Adipocyte (in vitro differentiated cells): ENCODE data around the gene NAIF1.

Experiments used
- DNase-seq: peaks from one replicate; pipeline ENCODE4 v3.0.0-alpha.2; 2015; ENCODE audit warnings: low read depth
- H3K27me3 ChIP-seq: replicated peaks from 2 replicates; pipeline ENCODE4 v1.7.0; 2013; ENCODE audit warnings: mild to moderate bottlenecking, low read length, moderate library complexity; ENCODE audit not compliant: control insufficient read depth, insufficient read depth
- H3K36me3 ChIP-seq: 2 replicates; pipeline ENCODE4 v1.7.0; 2013; ENCODE audit warnings: low read length, mild to moderate bottlenecking, moderate library complexity; ENCODE audit not compliant: control insufficient read depth, insufficient read depth, severe bottlenecking
- H3K4me1 ChIP-seq: 2 replicates; pipeline ENCODE4 v1.7.0; 2013; ENCODE audit warnings: mild to moderate bottlenecking, low read length, moderate library complexity; ENCODE audit not compliant: control insufficient read depth, insufficient read depth
- H3K4me3 ChIP-seq: 2 replicates; pipeline ENCODE4 v1.7.0; 2013; ENCODE audit warnings: mild to moderate bottlenecking, low read length, moderate library complexity
- H3K9ac ChIP-seq: 2 replicates; pipeline ENCODE4 v1.7.0; 2013; ENCODE audit warnings: mild to moderate bottlenecking, low read length, moderate library complexity
- H3K9me3 ChIP-seq: 2 replicates; pipeline ENCODE4 v1.7.0; 2013; ENCODE audit warnings: mild to moderate bottlenecking, low read length, moderate library complexity; ENCODE audit not compliant: control insufficient read depth

Gene NAIF1

DNA sequence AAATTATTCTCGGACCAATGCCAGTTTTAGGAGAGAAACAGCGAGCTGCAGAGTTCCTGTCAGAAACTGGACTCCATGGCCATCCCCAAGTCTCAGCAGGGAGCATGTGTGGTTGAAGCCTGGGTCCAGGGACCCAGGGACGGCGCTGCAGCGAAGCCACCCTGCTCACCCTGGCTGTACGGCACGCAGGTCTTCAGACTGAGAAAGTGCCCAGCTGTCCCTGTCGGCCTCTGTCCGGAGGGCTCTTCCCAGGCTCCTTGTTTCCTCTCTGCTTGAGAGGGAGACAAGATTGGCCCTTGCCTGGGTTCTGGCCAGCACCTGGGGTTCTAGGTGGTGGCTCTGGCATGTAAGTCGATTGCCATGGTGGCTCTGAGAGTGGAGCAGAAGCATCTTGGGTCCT, 33.5 kb upstream of the NAIF1 start:
- peaks cover 45% of the 10 kb centered on the region for H3K36me3 ChIP-seq
- H3K27me3 ChIP-seq = no peaks in the 10 kb centered on the region
- peak overlapping the region; percentile 88 for H3K4me3 ChIP-seq
- DNase-seq = no peak
- peak overlapping the region; percentile 92 for H3K9ac ChIP-seq
- H3K9me3 ChIP-seq = no peaks in the 10 kb centered on the region
- peaks cover 42% of the 10 kb centered on the region for H3K4me1 ChIP-seq

DNA sequence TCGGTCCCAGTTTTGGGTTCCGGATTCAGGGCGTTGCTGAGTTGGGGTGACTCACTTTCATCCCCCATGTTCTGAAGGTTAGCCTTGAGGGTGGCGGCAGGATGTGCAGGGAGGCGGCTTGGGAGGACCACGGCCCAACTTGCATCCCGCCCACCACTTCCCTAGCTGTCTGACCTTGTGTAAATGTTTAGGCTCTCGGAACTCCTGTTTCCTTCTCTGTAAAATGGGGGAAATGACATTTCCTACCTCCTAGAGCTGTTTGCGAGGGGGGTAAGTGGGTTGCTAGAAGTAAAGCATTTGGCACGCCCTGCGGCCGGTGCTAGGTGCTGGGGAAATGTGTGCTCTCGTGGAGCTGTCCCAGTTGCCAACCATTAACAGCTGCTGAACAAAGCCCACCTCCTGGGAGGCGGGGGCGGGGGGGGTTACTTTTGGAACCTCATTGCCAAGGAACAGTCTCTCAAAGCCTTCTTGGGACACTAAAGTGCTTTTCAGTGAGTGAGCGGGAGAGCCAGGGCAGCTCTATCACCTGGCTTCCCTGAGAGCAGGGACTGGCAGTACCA, 32.9 kb upstream of the NAIF1 start:
- Histone ChIP-seq H3K27me3 (no peaks in the 10 kb centered on the region), H3K4me1 (peaks cover 45% of the 10 kb centered on the region), H3K9me3 (no peaks in the 10 kb centered on the region), H3K36me3 (peaks cover 41% of the 10 kb centered on the region), H3K4me3 (peak overlapping the region; percentile 88), H3K9ac (peak overlapping the region; percentile 92)
- DNase-seq = no peak

DNA sequence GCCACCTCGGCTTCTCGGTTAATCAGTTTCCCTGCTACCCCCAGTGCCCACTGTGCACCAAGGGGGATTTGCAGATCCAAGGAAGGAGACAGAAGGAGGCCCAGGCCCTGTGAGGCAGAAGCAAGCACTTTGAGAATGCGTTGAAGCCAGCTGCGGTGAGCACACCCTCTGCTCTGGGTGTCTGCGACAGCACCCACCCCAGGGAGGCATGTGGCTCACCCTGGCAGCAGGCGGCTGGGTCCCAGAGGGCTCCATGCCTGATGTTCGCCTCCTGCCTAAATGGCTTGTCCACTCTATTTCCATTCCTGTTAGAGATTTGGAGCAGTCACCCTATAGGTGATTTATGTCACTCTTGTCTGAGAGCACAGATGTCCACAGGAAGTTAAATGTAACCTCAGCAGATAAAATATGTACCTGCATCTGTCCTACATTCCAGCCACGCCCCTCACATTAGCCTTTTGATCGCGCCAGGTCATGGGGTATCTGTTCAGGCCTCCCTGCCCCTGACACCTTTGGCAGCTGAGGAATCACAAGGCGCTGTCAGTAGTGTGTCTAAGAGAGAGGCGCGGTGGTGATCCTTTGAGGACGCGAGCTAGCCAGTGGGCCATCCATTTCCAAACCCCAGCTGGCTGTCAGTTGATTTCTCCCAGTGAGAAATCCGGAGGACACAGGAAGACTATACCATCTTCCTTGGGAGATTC, 32.3 kb upstream of the NAIF1 start:
- peaks cover 39% of the 10 kb centered on the region for H3K36me3 ChIP-seq
- H3K9me3 ChIP-seq = no peaks in the 10 kb centered on the region
- peaks cover 51% of the 10 kb centered on the region for H3K4me1 ChIP-seq
- peak; percentile 56 for DNase-seq
- no peaks in the 10 kb centered on the region for H3K27me3 ChIP-seq
- H3K9ac ChIP-seq = peak overlapping the region; percentile 92
- H3K4me3 ChIP-seq = peak overlapping the region; percentile 88

DNA sequence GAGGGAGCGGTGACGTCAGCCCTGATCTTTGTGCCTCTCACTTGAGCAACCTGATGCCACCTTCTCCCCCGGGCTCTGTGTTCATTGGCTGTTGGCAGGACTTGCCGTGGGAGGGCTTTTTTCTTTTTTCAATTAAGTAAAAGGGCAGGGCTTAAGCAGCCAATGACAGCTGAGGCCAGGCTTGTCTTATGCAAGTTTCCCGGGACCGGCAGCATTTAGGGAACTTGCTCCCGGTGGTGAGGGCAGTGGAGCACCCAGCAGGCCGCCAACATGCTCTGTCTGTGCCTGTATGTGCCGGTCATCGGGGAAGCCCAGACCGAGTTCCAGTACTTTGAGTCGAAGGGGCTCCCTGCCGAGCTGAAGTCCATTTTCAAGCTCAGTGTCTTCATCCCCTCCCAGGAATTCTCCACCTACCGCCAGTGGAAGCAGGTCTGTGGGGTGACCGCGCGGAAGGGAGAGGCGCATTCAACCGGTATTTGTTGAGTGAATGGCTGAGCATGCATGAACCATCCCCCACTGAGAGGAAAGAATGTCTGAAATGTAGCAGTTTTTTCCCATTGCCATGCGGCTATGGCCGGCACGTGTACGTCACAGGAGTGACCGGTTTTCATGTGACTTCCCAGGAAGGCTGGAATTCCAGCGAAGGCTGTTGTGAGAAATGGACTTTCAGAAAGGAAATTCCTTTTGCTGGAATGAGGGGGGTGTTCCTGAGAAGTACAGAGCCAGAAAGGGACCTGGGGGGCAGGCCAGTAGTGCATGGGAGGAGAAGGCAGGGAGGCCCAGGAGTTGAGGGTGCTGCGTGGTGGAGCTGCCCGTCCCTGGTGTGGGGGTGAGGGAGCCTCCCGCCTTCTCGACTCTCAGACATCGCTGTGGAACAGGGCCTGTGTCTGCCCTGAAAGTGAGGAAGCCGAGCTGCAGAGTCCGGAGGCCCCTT, 31.4 kb upstream of the NAIF1 start:
- peak overlapping the region; percentile 88 for H3K4me3 ChIP-seq
- peak; percentile 96 for DNase-seq
- H3K4me1 ChIP-seq = peaks cover 53% of the 10 kb centered on the region
- peaks cover 31% of the 10 kb centered on the region for H3K36me3 ChIP-seq
- H3K9ac ChIP-seq = peak overlapping the region; percentile 92
- no peaks in the 10 kb centered on the region for H3K27me3 ChIP-seq
- no peaks in the 10 kb centered on the region for H3K9me3 ChIP-seq

DNA sequence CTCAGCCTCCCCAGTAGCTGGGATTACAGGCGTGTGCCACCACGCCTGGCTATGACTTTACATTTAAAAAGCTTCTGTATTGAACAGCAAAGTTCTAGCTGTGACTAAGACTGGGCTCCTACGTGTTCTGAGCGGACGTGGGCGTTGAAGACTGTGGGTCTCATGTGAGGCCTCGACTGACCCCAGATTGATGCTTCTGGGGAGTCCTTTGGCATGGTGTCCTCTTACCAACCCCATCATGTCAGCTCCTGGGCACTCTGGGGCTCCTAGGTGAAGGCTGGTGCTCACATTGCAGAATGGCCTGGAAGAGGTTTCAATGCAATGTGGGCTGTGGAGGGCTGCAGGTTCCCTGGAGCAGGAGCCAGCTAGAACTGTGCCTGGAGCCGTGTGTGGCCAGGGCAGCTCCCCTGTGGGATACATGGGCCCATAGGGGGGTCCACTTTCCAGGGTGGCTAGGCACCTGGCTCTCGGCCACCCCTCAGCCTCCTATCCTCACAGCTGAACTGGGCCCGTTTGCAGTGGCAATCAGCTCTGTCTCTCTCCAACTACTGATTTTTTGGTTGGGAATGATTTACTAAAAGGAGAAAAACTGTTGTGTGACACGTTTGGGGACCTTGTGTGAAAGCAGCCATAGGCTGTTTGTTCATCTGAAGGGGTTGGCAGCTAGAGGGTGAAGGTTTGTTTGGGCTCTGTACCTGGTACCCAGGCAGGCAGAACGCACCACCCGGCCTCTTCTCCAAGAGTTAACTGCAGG, 30.6 kb upstream of the NAIF1 start:
- Histone ChIP-seq H3K4me3 (peak overlapping the region; percentile 88), H3K27me3 (no peaks in the 10 kb centered on the region), H3K9me3 (no peaks in the 10 kb centered on the region), H3K4me1 (peaks cover 62% of the 10 kb centered on the region), H3K9ac (peak overlapping the region; percentile 92), H3K36me3 (peaks cover 22% of the 10 kb centered on the region)
- no peak for DNase-seq

DNA sequence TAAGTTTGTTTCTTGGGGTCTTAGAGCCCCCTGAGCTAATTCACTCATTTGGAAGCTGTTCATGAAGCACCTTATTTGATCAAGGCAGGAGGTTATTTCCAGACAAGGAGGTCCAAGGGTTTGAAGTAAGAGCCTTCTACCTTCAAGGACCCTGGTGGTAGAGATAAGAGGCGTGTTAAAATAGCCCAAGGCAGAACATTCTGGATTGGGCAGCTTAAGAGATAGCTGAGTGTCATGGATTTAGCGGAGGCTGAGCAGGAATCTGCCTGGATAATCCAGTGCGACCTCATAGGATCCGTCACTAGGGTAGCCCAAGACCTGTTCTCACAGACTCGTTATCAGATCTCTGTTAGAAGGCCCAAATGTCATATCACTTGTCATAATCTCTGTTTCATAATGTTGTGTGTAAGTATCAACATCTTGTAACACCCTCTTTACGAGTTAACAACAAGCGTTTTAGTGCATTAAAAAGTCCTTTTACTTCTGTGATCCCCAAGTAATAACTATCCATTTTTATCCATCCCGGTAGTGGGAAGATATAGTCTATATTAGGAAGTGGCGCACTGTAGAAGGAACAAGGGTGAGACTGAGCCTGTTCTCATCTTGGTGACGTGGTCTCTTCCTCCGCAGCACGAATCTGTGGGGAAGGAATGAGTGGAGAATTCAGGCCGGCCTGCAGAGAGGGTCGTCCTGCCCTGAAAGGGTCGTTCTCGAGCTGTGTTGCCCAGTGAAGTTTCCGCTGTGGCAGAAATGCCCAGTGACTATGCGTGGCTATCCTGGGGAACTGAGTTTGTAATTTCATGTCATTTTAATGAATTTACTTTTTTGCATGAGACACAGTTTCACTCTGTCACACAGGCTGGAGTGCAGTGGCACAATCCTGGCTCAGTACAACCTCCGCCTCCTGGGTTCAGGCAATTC, 29.8 kb upstream of the NAIF1 start:
- Histone ChIP-seq H3K36me3 (peaks cover 14% of the 10 kb centered on the region), H3K9ac (no peak overlapping the region), H3K4me1 (peaks cover 66% of the 10 kb centered on the region), H3K27me3 (no peaks in the 10 kb centered on the region), H3K4me3 (no peak overlapping the region), H3K9me3 (no peaks in the 10 kb centered on the region)
- no peak for DNase-seq

DNA sequence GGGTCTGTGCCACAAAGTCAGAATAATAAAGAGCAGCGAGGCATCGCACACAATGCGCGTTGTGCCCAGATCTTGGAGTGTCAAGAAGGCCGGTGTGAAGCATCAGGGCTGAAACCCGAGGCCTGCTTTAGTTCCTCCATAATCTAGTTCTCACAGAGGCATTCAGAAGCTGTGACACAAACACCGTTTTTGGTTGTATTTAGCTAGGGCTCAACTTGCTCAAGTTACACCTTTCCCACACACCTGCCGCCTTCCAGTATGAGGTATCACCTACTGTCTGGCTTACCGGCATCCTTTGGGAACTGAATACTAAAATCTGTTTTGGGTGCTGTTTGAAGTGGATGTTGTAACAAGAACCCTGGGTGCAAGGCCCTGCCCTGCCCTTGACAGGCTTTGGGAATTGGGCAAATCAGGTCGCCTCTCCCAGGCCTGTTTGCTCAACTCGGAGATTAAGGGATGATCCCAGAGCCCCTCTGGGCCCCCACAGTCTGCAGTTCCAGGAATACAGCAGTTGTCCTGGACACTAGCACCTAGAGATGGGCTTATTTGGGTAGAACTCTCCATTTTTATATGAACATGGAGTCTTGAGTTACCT, 27.9 kb upstream of the NAIF1 start:
- H3K4me3 ChIP-seq = peak overlapping the region; percentile 76
- no peaks in the 10 kb centered on the region for H3K9me3 ChIP-seq
- peaks cover 61% of the 10 kb centered on the region for H3K4me1 ChIP-seq
- H3K36me3 ChIP-seq = no peaks in the 10 kb centered on the region
- H3K9ac ChIP-seq = peak overlapping the region; percentile 35
- no peaks in the 10 kb centered on the region for H3K27me3 ChIP-seq
- no peak for DNase-seq

DNA sequence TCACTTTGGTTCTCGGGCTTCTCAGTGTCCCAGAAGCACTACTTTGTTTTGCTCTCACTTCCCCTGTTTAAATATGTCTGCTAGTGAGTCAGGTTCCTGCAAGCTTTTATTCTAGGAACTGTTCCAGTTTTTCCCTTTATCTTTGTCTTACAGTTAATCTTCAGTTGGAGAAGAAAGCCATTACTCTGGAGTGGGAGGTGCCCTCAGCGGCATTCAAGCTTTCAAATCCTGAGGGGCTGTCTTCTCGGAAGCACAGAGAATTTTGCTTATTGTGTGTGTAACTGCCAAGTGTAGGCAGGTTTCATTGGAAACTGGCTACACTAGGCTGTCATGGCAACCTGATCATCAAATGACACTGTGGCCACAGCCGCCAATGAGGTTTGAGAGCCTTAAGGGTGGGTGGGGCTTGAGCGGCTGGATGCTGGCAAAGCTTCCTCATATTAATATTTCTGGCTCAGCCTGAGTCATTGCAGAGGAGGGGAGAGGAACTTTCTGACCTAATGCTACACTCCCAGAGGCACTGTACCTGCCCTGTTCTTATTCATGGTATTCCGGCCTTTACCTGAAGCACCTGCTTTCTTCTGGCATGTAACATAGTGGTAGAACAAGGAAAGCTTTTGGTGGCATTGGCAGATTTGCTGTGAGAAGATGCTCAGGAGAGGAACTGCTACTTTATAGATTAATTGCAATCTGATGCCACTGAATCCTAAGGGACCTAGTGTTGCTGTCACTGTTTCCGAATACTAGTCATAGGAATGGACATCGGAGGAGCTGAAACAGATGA, 27.2 kb upstream of the NAIF1 start:
- DNase-seq = peak; percentile 99

DNA sequence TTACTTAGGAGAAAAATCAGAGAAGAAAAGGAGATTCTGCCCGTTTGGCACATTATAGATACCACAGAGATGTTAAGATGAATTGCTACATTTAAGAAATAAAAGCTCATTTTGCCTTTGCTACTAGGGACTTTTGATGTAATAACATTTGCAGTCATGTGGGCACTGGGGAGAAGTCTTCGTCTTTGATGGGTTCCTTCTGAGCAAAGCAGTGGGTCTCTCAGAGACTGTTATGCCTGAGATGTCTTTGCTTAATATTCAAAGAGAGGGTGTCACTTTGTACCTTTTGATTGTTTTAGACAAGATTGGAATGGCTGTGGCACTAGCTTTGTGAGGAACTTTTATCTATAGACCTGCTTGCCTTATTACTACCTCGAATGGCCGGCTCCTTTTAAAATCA, 25.9 kb upstream of the NAIF1 start:
- H3K4me3 ChIP-seq = peak overlapping the region; percentile 76
- H3K27me3 ChIP-seq = no peaks in the 10 kb centered on the region
- peak overlapping the region; percentile 74 for H3K9ac ChIP-seq
- no peaks in the 10 kb centered on the region for H3K36me3 ChIP-seq
- DNase-seq = no peak
- H3K9me3 ChIP-seq = no peaks in the 10 kb centered on the region
- peaks cover 48% of the 10 kb centered on the region for H3K4me1 ChIP-seq

More for the DNA sequence above, 27.2 kb upstream of the NAIF1 start:
- Histone ChIP-seq H3K27me3 (no peaks in the 10 kb centered on the region), H3K9ac (peak overlapping the region; percentile 74), H3K4me3 (peak overlapping the region; percentile 76), H3K4me1 (peaks cover 54% of the 10 kb centered on the region), H3K36me3 (no peaks in the 10 kb centered on the region), H3K9me3 (no peaks in the 10 kb centered on the region)
